SK-N-SH (cell line): ENCODE results near the gene S100A4.
A peak's percentile ranks its signal among the peaks of the same experiment; 100 is the strongest.

Experiments used
- CHD2 ChIP-seq: fragments of 150-350 bp; IDR thresholded peaks from 2 replicates; pipeline ENCODE4 v1.6.1; 2018; ENCODE audit warnings: low read length; ENCODE audit not compliant: partially characterized antibody
- CTCF ChIP-seq: fragments of 200-600 bp; sonication (generic); IDR thresholded peaks from 2 replicates; pipeline ENCODE4 v1.6.1; 2017; ENCODE audit warnings: antibody characterized with exemption, mild to moderate bottlenecking, moderate library complexity
- FOXM1 ChIP-seq: IDR thresholded peaks from 2 replicates; pipeline ENCODE4 v1.4.0; 2012; ENCODE audit warnings: low read depth, mild to moderate bottlenecking
- RAD21 ChIP-seq: IDR thresholded peaks from 2 replicates; pipeline ENCODE4 v1.6.1; 2012; ENCODE audit warnings: mild to moderate bottlenecking, low read length
- SIN3A ChIP-seq: IDR thresholded peaks from 2 replicates; pipeline ENCODE4 v1.6.1; 2012; ENCODE audit warnings: low read depth, mild to moderate bottlenecking, low read length, moderate library complexity, borderline replicate concordance
- USF2 ChIP-seq: fragments of 150-350 bp; IDR thresholded peaks from 2 replicates; pipeline ENCODE4 v1.6.1; 2017; ENCODE audit warnings: antibody characterized with exemption, low read length, low read depth, borderline replicate concordance

- peak; percentile 97 for TF ChIP-seq RAD21
- TF ChIP-seq SIN3A = peak; percentile 79; the same call in 1 of the 2 replicates
- TF ChIP-seq FOXM1 = no peak
- no peak for TF ChIP-seq USF2
- TF ChIP-seq CTCF = peak; percentile 97
- TF ChIP-seq CHD2 = no peak
These were observed 22.9 kb upstream of the S100A4 start for GRCh38 chr1:153568367-153569099.
